GM15510 (cell line): Measurements from ENCODE around the gene RTRAF.

Experiments used
- POLR2A ChIP-seq: IDR thresholded peaks from 3 replicates; pipeline ENCODE4 v1.6.1; 2011; ENCODE audit warnings: borderline replicate concordance; ENCODE audit not compliant: insufficient read length; ENCODE audit errors: extremely low read depth

RTRAF gene

GRCh38 chr14:51989293-51990234, at the start of gene RTRAF:
TSS of gene RTRAF (plus strand) at chr14:51989546. CDS start at chr14:51989640, 94 bp downstream.
- TF ChIP-seq POLR2A = peak; percentile 84

- TF ChIP-seq POLR2A = no peak
Observed at GRCh38 chr14:51939755-51940301, 49.5 kb upstream of the RTRAF start.

- no peak for TF ChIP-seq POLR2A
Observed at GRCh38 chr14:51942971-51943370, 46.4 kb upstream of the RTRAF start.

- TF ChIP-seq POLR2A = no peak
Observed at GRCh38 chr14:51950007-51950406, 39.3 kb upstream of the RTRAF start.

GRCh38 chr14:51951656-51952055, 37.7 kb upstream of the RTRAF start:
- no peak for TF ChIP-seq POLR2A

GRCh38 chr14:51954031-51954430, 35.3 kb upstream of the RTRAF start:
- TF ChIP-seq POLR2A = no peak

GRCh38 chr14:51954657-51955056, 34.7 kb upstream of the RTRAF start:
- no peak for TF ChIP-seq POLR2A

GRCh38 chr14:51957950-51958349, 31.4 kb upstream of the RTRAF start:
- TF ChIP-seq POLR2A = no peak

- TF ChIP-seq POLR2A = no peak
Observed at GRCh38 chr14:51959928-51960327, 29.4 kb upstream of the RTRAF start.

GRCh38 chr14:51960866-51961265, 28.5 kb upstream of the RTRAF start:
- TF ChIP-seq POLR2A = no peak

GRCh38 chr14:51962711-51963110, 26.6 kb upstream of the RTRAF start:
- TF ChIP-seq POLR2A = no peak

- TF ChIP-seq POLR2A = no peak
Observed at GRCh38 chr14:51963286-51963685, 26.1 kb upstream of the RTRAF start.

GRCh38 chr14:51967521-51967920, 21.8 kb upstream of the RTRAF start:
- no peak for TF ChIP-seq POLR2A

GRCh38 chr14:51969852-51970540, 19.4 kb upstream of the RTRAF start:
- no peak for TF ChIP-seq POLR2A

GRCh38 chr14:51972566-51972965, 16.8 kb upstream of the RTRAF start:
- TF ChIP-seq POLR2A = no peak

- TF ChIP-seq POLR2A = no peak
Observed at GRCh38 chr14:51977075-51977474, 12.3 kb upstream of the RTRAF start.

- no peak for TF ChIP-seq POLR2A
Observed at GRCh38 chr14:51978681-51979085, 10.7 kb upstream of the RTRAF start.
